GM12878 (cell line): ENCODE data around the gene FBXW12. TPM values are rescaled to one million over a fixed set of nuclear protein-coding genes. Genes with fewer than 3 reads are reported as not detected.
A peak's percentile ranks its signal among the peaks of the same experiment; 100 is the strongest.

Experiments used
- ATAC-seq: fragments of 200-7000 bp; cut with Tn5 transposase; 3 replicates; pipeline ENCODE4 v1.9.1; 2020; ENCODE audit warnings: mild to moderate bottlenecking, moderate library complexity
- BruUV-seq: library from RNA; stranded (reverse); fragments of 400-500 nt; replicated peaks from 2 replicates; lab custom pipeline; 2021; lab: Mats Ljungman, UMichigan
- CTCF ChIA-PET: fragments of 300-600 bp; sonication (Branson Sonifier 250); formaldehyde crosslinking; extraction: SDS; loops from one replicate; lab custom pipeline; 2021; ENCODE audit warnings: inconsistent platforms; lab: Yijun Ruan, JAX
- POLR2A ChIA-PET: fragments of 350-600 bp; formaldehyde crosslinking; extraction: SDS; loops from one replicate; lab custom pipeline; 2021; ENCODE audit warnings: inconsistent platforms; lab: Charles Lee
- RAD21 ChIA-PET: fragments of 300-600 bp; sonication (Branson Sonifier 250); formaldehyde crosslinking; loops from one replicate; lab custom pipeline; 2023; ENCODE audit warnings: antibody characterized with exemption; ENCODE audit not compliant: unreplicated experiment; lab: Charles Lee
- SMC1A ChIA-PET: fragments of 300-600 bp; sonication (Branson Sonifier 250); formaldehyde crosslinking; loops from one replicate; lab custom pipeline; 2023; ENCODE audit not compliant: unreplicated experiment, uncharacterized antibody; lab: Charles Lee
- DNase-seq: peaks from one replicate; pipeline ENCODE4 v3.0.0-alpha.2; 2011; ENCODE audit warnings: low read depth, low spot score
- FAIRE-seq: peaks from 3 replicates; lab custom pipeline; 2011; peaks lifted over from hg19 to GRCh38; lab: Jason Lieb, UNC
- H2AFZ ChIP-seq: 2 replicates; pipeline ENCODE4 v1.6.0; 2011; ENCODE audit warnings: low read depth, low read length, control low read depth; ENCODE audit not compliant: control insufficient read depth
- H3K27ac ChIP-seq: 2 replicates; pipeline ENCODE4 v1.5.1; 2011; ENCODE audit warnings: control low read depth; ENCODE audit not compliant: control insufficient read depth, insufficient read depth
- H3K27me3 ChIP-seq, 2 experiments: replicated peaks in 1 of 2; 2 replicates each; pipeline versions ENCODE4 v1.6.0 to v1.6.1; 2011; ENCODE audit warnings: low read length in 1 of 2; ENCODE audit not compliant: control insufficient read depth in 2 of 2, insufficient read depth in 2 of 2
- H3K36me3 ChIP-seq, 2 experiments: 2 replicates each; pipeline ENCODE4 v1.5.1; 2011; ENCODE audit warnings: low read length in 1 of 2; ENCODE audit not compliant: control insufficient read depth in 2 of 2, insufficient read depth in 2 of 2
- H3K4me1 ChIP-seq: 2 replicates; pipeline ENCODE4 v1.6.1; 2011; ENCODE audit warnings: mild to moderate bottlenecking, low read length, moderate library complexity, mixed read lengths; ENCODE audit not compliant: control insufficient read depth, insufficient read depth
- H3K4me2 ChIP-seq: 2 replicates; pipeline ENCODE4 v1.6.0; 2011; ENCODE audit warnings: control low read depth; ENCODE audit not compliant: control insufficient read depth, insufficient read depth
- H3K4me3 ChIP-seq: fragments of 200-600 bp; sonication (generic); 2 replicates; pipeline ENCODE4 v1.5.1; 2016
- H3K79me2 ChIP-seq: 2 replicates; pipeline ENCODE4 v1.6.0; 2011; ENCODE audit warnings: low read length; ENCODE audit not compliant: control insufficient read depth, insufficient read depth
- H3K9ac ChIP-seq: 2 replicates; pipeline ENCODE4 v1.8.0; 2011; ENCODE audit warnings: low read length, control low read depth, mixed read lengths; ENCODE audit not compliant: control insufficient read depth, insufficient read depth
- H3K9me3 ChIP-seq: replicated peaks from 3 replicates; pipeline ENCODE4 v1.5.1; 2011; ENCODE audit warnings: mild to moderate bottlenecking, low read length; ENCODE audit not compliant: control insufficient read depth, insufficient read depth
- H4K20me1 ChIP-seq: 2 replicates; pipeline ENCODE4 v1.6.0; 2011; ENCODE audit not compliant: control insufficient read depth, insufficient read depth
- ATF2 ChIP-seq: IDR thresholded peaks from 2 replicates; pipeline ENCODE4 v1.6.1; 2012; ENCODE audit warnings: low read length, inconsistent platforms
- BMI1 ChIP-seq: fragments of 450-650 bp; IDR thresholded peaks from 2 replicates; pipeline ENCODE4 v1.6.1; 2016; ENCODE audit warnings: mild to moderate bottlenecking, moderate library complexity, borderline replicate concordance
- CBFB ChIP-seq: IDR thresholded peaks from 2 replicates; pipeline ENCODE4 v1.6.1; 2016; ENCODE audit warnings: antibody characterized with exemption, low read depth
- DPF2 ChIP-seq: fragments of 450-650 bp; IDR thresholded peaks from 2 replicates; pipeline ENCODE4 v1.6.1; 2017; ENCODE audit warnings: mild to moderate bottlenecking
- EGR1 ChIP-seq, 2 experiments: IDR thresholded peaks; 1 replicate in 1 of 2; 2 replicates in 1 of 2; pipeline ENCODE4 v1.6.1; 2011 to 2012; ENCODE audit warnings: low read depth in 2 of 2, low read length in 2 of 2, borderline replicate concordance in 1 of 2, mild to moderate bottlenecking in 1 of 2, moderate library complexity in 1 of 2
- HSF1 ChIP-seq: fragments of 150-350 bp; IDR thresholded peaks from 2 replicates; pipeline ENCODE4 v1.6.1; 2014; ENCODE audit warnings: mild to moderate bottlenecking, low read depth, low read length
- IKZF1 ChIP-seq: fragments of 450-650 bp; conservative IDR thresholded peaks from 2 replicates; pipeline ENCODE4 v1.6.1; 2017; ENCODE audit warnings: antibody characterized with exemption, mild to moderate bottlenecking
- IKZF2 ChIP-seq, 2 experiments: fragments of 450-650 bp; IDR thresholded peaks; 2 replicates each; pipeline ENCODE4 v1.6.1; 2017; ENCODE audit warnings: mild to moderate bottlenecking in 2 of 2, moderate library complexity in 2 of 2
- NKRF ChIP-seq: fragments of 450-650 bp; conservative IDR thresholded peaks from 2 replicates; pipeline ENCODE4 v1.6.1; 2017; ENCODE audit warnings: mild to moderate bottlenecking, moderate library complexity
- NRF1 ChIP-seq: conservative IDR thresholded peaks from 2 replicates; pipeline ENCODE4 v1.6.1; 2011; ENCODE audit warnings: mild to moderate bottlenecking, low read depth, low read length, improper control_type of control experiment
- POLR2A ChIP-seq: IDR thresholded peaks from 2 replicates; pipeline ENCODE4 v1.6.1; 2011; ENCODE audit warnings: low read depth, mild to moderate bottlenecking, low read length
- POU2F2 ChIP-seq: IDR thresholded peaks from 3 replicates; pipeline ENCODE4 v1.6.1; 2011; ENCODE audit warnings: low read depth, mild to moderate bottlenecking, low read length, borderline replicate concordance
- RFX5 ChIP-seq: IDR thresholded peaks from 2 replicates; pipeline ENCODE4 v1.6.1; 2011; ENCODE audit warnings: low read depth, low read length, improper control_type of control experiment
- SMAD1 ChIP-seq: fragments of 450-650 bp; IDR thresholded peaks from 2 replicates; pipeline ENCODE4 v1.6.1; 2018; ENCODE audit warnings: mild to moderate bottlenecking, low read depth; ENCODE audit not compliant: partially characterized antibody
- SMARCA5 ChIP-seq: fragments of 450-650 bp; IDR thresholded peaks from 2 replicates; pipeline ENCODE4 v1.6.1; 2017; ENCODE audit warnings: mild to moderate bottlenecking
- ZBTB11 ChIP-seq: fragments of 450-650 bp; formaldehyde crosslinking; IDR thresholded peaks from 2 replicates; pipeline ENCODE4 v1.5.0; 2022; ENCODE audit warnings: mild to moderate bottlenecking, missing genetic modification characterization
- WGBS: methylation state at CpG from one replicate; pipeline ENCODE4 v1.1.6; 2016; ENCODE audit warnings: low lambda C conversion rate; ENCODE audit not compliant: insufficient replicate concordance, insufficient coverage; ENCODE audit errors: missing lambda C conversion rate; 5-methylcytosine and 5-hydroxymethylcytosine counted together
- in situ Hi-C: fragments of 300-500 bp; cut with MboI; formaldehyde crosslinking; loops from 9 replicates; pipeline ENCODE4 v1.14.3; 2018; ENCODE audit warnings: mixed read lengths
- intact Hi-C: fragments of 100-400 bp; cut with micrococcal nuclease; formaldehyde crosslinking; loops from one replicate; pipeline ENCODE4 v1.14.2; 2022; ENCODE audit not compliant: unreplicated experiment
- polyA plus RNA-seq, 11 experiments: library from polyadenylated mRNA; depleted of rRNA in 4 of 11; unstranded in 6 of 11; stranded (reverse) in 5 of 11; fragments of >200 nt; fragmentation: Nextera tagmentation in 4 of 11; fragmentation: Illumina TruSeq in 1 of 11; extraction: Ambion mirVana in 4 of 11; extraction: Trizol in 1 of 11; gene quantifications; 1 replicate in 1 of 11; 2 replicates in 10 of 11; pipeline versions ENCODE4 v1.2.1 to v1.2.3, GENCODE V29; 2011 to 2016; ENCODE audit warnings: inconsistent platforms in 2 of 11, missing spikeins in 2 of 11, low read depth in 1 of 11
- total RNA-seq, 4 experiments: library from RNA; depleted of rRNA in 3 of 4; stranded (reverse); fragments of >200 nt in 3 of 4; fragmentation: Illumina TruSeq in 1 of 4; extraction: Trizol in 1 of 4; gene quantifications; 2 replicates each; pipeline versions ENCODE4 v1.2.1 to v1.2.3, GENCODE V29; 2013 to 2021

The FBXW12 gene
- total and polyA plus RNA-seq, 10 of the 15 experiments (the other 5 are each of a cell fraction or from before 2014, with no cell fraction given): 0.04 to 0.18 (median 0.12) TPM; not detected in 4

- H3K36me3 ChIP-seq: peaks cover 2 to 16% of the 10 kb centered on the region in 2 experiments; a peak in 2 of 4 replicates
- POLR2A ChIA-PET: no interaction called here
- FAIRE-seq (no peak), ATAC-seq (peak; percentile 72), DNase-seq (no peak)
- CTCF ChIA-PET: interaction anchor here (2.0 kb wide), 1 partner anchor 28 kb away, joined by 9 read pairs; no protein-coding TSS in a partner anchor
- no peaks in the 10 kb centered on the region for H3K79me2 ChIP-seq
- SMC1A ChIA-PET: interaction anchor here (1.2 kb wide), 1 partner anchor 29 kb away, joined by 4 read pairs; no protein-coding TSS in a partner anchor
- no peak overlapping the region for H3K27ac ChIP-seq
- intact Hi-C loops: no loop called here
- RAD21 ChIA-PET: interaction anchor here (0.6 to 1.8 kb wide), 3 partner anchors 11 to 29 kb away, joined by 3 to 6 read pairs (median 3); partner anchors contain the start of genes CCDC51 and TMA7
- peak overlapping the region; percentile 60; the same call in 1 of the 2 replicates for H3K9ac ChIP-seq
- H3K9me3 ChIP-seq: no peaks in the 10 kb centered on the region
- peak overlapping the region; percentile 77 for H3K4me2 ChIP-seq
- whole genome bisulfite sequencing: 6% methylated on average over 22 of the region's 86 CpGs
- BruUV-seq: no TSS peak
- H3K4me3 ChIP-seq: peak overlapping the region; percentile 68
- H4K20me1 ChIP-seq: no peaks in the 10 kb centered on the region
- H2AFZ ChIP-seq: peak overlapping the region; percentile 77
- H3K4me1 ChIP-seq: peaks cover 24% of the 10 kb centered on the region
- in situ Hi-C loops: no loop called here
- no peaks in the 10 kb centered on the region for H3K27me3 ChIP-seq
- TF ChIP-seq SMARCA5 (0 out of 2 replicates have a peak, but pooled peaks have one; percentile 36), EGR1 (IDR thresholded peaks at IDR 0.05; ENCODE audit: borderline replicate concordance in 1 of 2, low read depth in 2 of 2, low read length in 2 of 2) (peak in 1 of 2 experiments; percentile 86; a peak in 2 of 3 replicates), POLR2A (peak; percentile 32; the same call in 1 of the 2 replicates), NRF1 (no peak), DPF2 (peak; percentile 71), POU2F2 (no peak), IKZF2 (IDR thresholded peaks at IDR 0.05) (0 out of 4 replicates have a peak, but pooled peaks have one; percentile 16 to 28), ATF2 (no peak), CBFB (no peak), NKRF (peak; percentile 62; the same call in 1 of the 2 replicates), SMAD1 (no peak), RFX5 (no peak), ZBTB11 (CRISPR knock-in tag) (peak; percentile 77), IKZF1 (peak; percentile 80), HSF1 (no peak), BMI1 (peak; percentile 83)
Measured at GRCh38 chr3:48429317-48429959, 57.4 kb downstream of the FBXW12 start.
